ENCODE results near the gene FOCAD.

FOCAD gene

GRCh38 chr9:20732118-20732517 lies 48.1 kb downstream of the FOCAD start:
- no peak for DNase-seq

DNA sequence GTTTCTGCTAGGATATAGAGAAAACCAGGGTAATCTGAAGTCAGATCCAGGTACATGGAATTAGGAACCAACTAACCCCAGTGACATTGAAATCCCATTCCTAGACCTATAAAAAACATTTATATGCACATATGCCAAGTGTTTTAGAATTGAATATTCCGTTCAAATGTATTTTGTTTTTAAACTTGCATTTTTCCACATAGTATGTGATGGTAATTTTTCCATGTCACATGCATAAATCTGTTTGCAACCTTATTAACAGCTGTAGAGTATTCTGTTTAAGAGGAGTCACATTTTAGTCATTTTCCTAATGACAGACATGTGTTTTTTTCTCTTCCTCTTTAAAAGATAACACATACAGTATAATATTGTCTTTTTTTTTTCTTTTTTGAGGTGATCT lies 50.2 kb downstream of the FOCAD start:
- DNase-seq: no peak

- DNase-seq: no peak
Measured at GRCh38 chr9:20740304-20740703, 56.2 kb downstream of the FOCAD start.

- DNase-seq: no peak
Measured at GRCh38 chr9:20740929-20741582, 57.0 kb downstream of the FOCAD start.

GRCh38 chr9:20742833-20743232 lies 58.8 kb downstream of the FOCAD start:
- no peak for DNase-seq

- no peak for DNase-seq
Measured at GRCh38 chr9:20744036-20744630, 60.1 kb downstream of the FOCAD start.

GRCh38 chr9:20746967-20747366 lies 62.9 kb downstream of the FOCAD start:
- DNase-seq: no peak

- no peak for DNase-seq
Measured at GRCh38 chr9:20749496-20750198, 65.6 kb downstream of the FOCAD start.

DNA sequence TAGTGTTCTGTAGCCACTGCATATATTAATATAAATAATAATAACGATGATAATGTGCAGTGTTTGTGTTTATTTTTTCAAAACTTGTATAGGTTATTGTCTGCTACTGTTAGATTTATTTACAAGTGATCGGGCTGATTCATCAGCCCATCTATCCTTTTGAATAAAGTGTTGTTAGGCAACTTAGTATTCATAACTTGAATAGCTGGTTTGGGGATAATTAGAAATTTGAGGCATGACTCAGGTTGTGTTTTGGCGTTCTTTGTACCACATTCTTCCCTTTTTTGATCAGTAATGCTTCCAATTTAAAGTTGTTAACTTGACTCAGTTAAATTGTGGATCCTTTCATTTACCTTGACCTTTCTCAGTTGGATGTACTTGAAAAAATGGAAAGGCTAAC lies 69.7 kb downstream of the FOCAD start:
- no peak for DNase-seq

DNA sequence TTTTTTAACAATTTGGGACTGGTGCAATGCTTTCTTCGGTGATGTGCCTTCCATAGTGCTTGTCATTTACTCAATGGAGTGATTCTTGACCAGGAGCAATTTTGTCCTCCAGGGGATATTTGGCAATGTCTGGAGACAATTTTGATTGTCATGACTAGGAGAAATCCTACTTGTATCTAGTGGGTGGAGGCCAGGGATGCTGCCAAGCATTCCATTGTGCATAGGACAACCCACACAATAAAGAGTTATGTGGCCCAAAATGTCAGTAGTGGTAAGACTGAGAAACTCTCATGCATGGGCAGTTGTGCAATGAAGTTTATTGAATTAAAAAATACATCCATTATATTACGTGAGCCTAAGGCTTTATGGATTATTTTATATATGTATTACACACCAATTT lies 70.5 kb downstream of the FOCAD start:
- no peak for DNase-seq

- DNase-seq: no peak
Measured at GRCh38 chr9:20760246-20760891, 76.3 kb downstream of the FOCAD start.

- no peak for DNase-seq
Measured at GRCh38 chr9:20770947-20771346, 86.9 kb downstream of the FOCAD start.

DNA sequence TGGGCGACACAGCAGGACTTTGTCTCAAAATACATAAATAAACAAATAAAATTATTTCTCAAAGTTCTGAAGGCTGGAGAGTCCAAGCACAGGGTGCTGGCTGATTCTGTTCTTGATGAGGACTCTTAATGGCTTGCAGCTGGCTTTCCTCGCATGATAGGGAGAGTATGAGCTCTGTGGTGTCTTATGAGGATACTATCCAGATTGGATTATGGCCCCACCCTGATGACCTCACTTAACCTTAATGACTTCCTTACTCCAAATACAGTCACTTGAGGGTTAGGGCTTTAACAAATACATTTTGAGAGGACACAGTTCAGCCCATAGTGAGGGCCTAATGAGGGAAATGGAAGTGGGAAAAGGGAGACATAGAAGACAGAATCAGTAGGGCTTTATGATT lies 87.7 kb downstream of the FOCAD start:
- no peak for DNase-seq

GRCh38 chr9:20775683-20776082 lies 91.6 kb downstream of the FOCAD start:
- no peak for DNase-seq

DNA sequence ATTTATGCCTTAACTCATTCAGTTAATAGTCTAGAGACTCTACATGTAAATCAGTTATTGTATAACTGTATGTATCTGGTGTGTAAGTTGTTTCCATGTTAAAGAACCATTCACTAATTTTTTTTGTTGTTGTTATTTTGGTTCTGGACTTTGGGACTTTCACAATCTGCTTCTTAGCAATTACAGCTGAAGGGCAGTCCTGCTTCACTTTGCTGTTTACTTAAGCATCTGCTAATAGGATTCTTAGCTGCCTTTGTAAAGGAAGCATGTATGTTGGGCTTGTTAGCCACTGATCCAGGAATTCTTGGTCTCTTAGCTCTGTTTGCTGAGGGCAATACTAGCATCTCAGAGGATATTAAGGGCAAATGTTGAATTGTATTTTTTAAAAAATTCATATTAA lies 97.0 kb downstream of the FOCAD start:
- no peak for DNase-seq

GRCh38 chr9:20782289-20782688 lies 98.2 kb downstream of the FOCAD start:
- DNase-seq: no peak

- no peak for DNase-seq
Measured at GRCh38 chr9:20783057-20784038, 99.3 kb downstream of the FOCAD start.

GRCh38 chr9:20784196-20784595 lies 100.1 kb downstream of the FOCAD start:
- DNase-seq: no peak

- no peak for DNase-seq
Measured at GRCh38 chr9:20786807-20787206, 102.7 kb downstream of the FOCAD start.

- no peak for DNase-seq
Measured at GRCh38 chr9:20788526-20789451, 104.7 kb downstream of the FOCAD start.

DNA sequence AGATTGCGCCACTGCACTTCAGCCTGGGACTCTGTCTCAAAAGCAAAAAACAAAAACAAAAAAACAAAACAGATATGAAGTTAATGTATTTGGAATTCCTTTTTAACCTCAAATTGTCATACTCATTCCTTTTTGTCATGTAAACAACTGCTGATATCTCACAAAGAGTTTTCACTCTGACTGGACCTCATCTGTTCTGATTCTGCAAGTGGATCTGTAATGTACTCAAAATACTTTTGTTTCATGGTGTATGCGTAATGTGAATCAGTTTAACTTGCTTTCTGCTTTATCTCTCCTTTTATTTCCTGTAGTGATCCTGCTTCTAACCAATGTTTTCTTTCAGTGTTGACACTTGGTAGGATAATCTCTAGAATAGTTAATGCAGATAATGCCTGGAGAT lies 106.7 kb downstream of the FOCAD start:
- no peak for DNase-seq

All from T-helper 9 cell (primary cell).